Measurements from ENCODE around the gene RAB11FIP5. TPM values are rescaled to one million over a fixed set of nuclear protein-coding genes. Genes with fewer than 3 reads are reported as not detected.

Gene RAB11FIP5
- total RNA-seq, 1 donor from 2014 or later = 21.8 TPM

- H3K4me1 ChIP-seq = peaks cover 3% of the 10 kb centered on the region
- H3K27ac ChIP-seq (replicated peaks) = no peak overlapping the region
- H3K27me3 ChIP-seq (ENCODE audit: low read depth) = no peaks in the 10 kb centered on the region
- DNase-seq = no peak
- H3K36me3 ChIP-seq = peaks cover 13% of the 10 kb centered on the region
- intact Hi-C loops (cut with micrococcal nuclease) = no loop called here
- H3K4me3 ChIP-seq = no peak overlapping the region
- TF ChIP-seq CTCF (IDR thresholded peaks at IDR 0.05; ENCODE audit: borderline replicate concordance) = no peak
- H3K9me3 ChIP-seq (replicated peaks) = no peaks in the 10 kb centered on the region
Measured at GRCh38 chr2:73031725-73032701, 80.7 kb downstream of the RAB11FIP5 start.

GRCh38 chr2:73031095-73031678 is 81.6 kb downstream of the RAB11FIP5 start:
- DNase-seq = no peak
- intact Hi-C loops (cut with micrococcal nuclease) = no loop called here
- no peak overlapping the region for H3K27ac ChIP-seq (replicated peaks)
- peaks cover 13% of the 10 kb centered on the region for H3K36me3 ChIP-seq
- TF ChIP-seq CTCF (IDR thresholded peaks at IDR 0.05; ENCODE audit: borderline replicate concordance) = no peak
- H3K4me3 ChIP-seq = no peak overlapping the region
- H3K9me3 ChIP-seq (replicated peaks) = no peaks in the 10 kb centered on the region
- H3K4me1 ChIP-seq = peaks cover 3% of the 10 kb centered on the region
- no peaks in the 10 kb centered on the region for H3K27me3 ChIP-seq (ENCODE audit: low read depth)

- Histone ChIP-seq H3K36me3 (peaks cover 13% of the 10 kb centered on the region), H3K27ac (replicated peaks) (no peak overlapping the region), H3K27me3 (ENCODE audit: low read depth) (no peaks in the 10 kb centered on the region), H3K9me3 (replicated peaks) (no peaks in the 10 kb centered on the region), H3K4me1 (no peaks in the 10 kb centered on the region), H3K4me3 (no peak overlapping the region)
- intact Hi-C loops (cut with micrococcal nuclease) = no loop called here
- TF ChIP-seq CTCF (IDR thresholded peaks at IDR 0.05; ENCODE audit: borderline replicate concordance) = no peak
- DNase-seq = no peak
Measured at GRCh38 chr2:73028841-73029240, 83.9 kb downstream of the RAB11FIP5 start.

- TF ChIP-seq CTCF (IDR thresholded peaks at IDR 0.05; ENCODE audit: borderline replicate concordance) = no peak
- no peak for DNase-seq
- Histone ChIP-seq H3K27me3 (ENCODE audit: low read depth) (no peaks in the 10 kb centered on the region), H3K27ac (replicated peaks) (no peak overlapping the region), H3K36me3 (peaks cover 13% of the 10 kb centered on the region), H3K4me1 (no peaks in the 10 kb centered on the region), H3K9me3 (replicated peaks) (no peaks in the 10 kb centered on the region), H3K4me3 (no peak overlapping the region)
- intact Hi-C loops (cut with micrococcal nuclease) = no loop called here
Measured at GRCh38 chr2:73027340-73027739, 85.4 kb downstream of the RAB11FIP5 start.

- H3K4me1 ChIP-seq = no peaks in the 10 kb centered on the region
- H3K9me3 ChIP-seq (replicated peaks) = no peaks in the 10 kb centered on the region
- H3K27me3 ChIP-seq (ENCODE audit: low read depth) = no peaks in the 10 kb centered on the region
- no peak for TF ChIP-seq CTCF (IDR thresholded peaks at IDR 0.05; ENCODE audit: borderline replicate concordance)
- intact Hi-C loops (cut with micrococcal nuclease) = no loop called here
- H3K36me3 ChIP-seq = peaks cover 30% of the 10 kb centered on the region
- no peak overlapping the region for H3K4me3 ChIP-seq
- H3K27ac ChIP-seq (replicated peaks) = no peak overlapping the region
- no peak for DNase-seq
Measured at GRCh38 chr2:73023497-73023896, 89.3 kb downstream of the RAB11FIP5 start.

Other genes with a start within 250 kb of the RAB11FIP5 start
- gene SPR, start 225.5 kb downstream of the RAB11FIP5 start, total RNA-seq = 53.5 TPM
- gene EMX1, start 195.4 kb downstream of the RAB11FIP5 start, total RNA-seq = not detected
- gene SFXN5, start 41.2 kb downstream of the RAB11FIP5 start, total RNA-seq = 9.9 TPM
- gene NOTO, start 89.6 kb upstream of the RAB11FIP5 start, total RNA-seq = not detected
- 18.2 TPM for gene SMYD5, start 101.3 kb upstream of the RAB11FIP5 start, total RNA-seq
- gene PRADC1, start 120.3 kb upstream of the RAB11FIP5 start, total RNA-seq = 97.4 TPM
- gene CCT7, start 121.4 kb upstream of the RAB11FIP5 start, total RNA-seq = 197 TPM
- 0.55 TPM for gene FBXO41, start 171.5 kb upstream of the RAB11FIP5 start, total RNA-seq
- not detected for gene EGR4, start 180.6 kb upstream of the RAB11FIP5 start, total RNA-seq